Measurements from ENCODE around the gene SLC5A5. TPM values are rescaled to one million over a fixed set of nuclear protein-coding genes. Genes with fewer than 3 reads are reported as not detected.
"Not testable (repeated sequence)": the region's sequence is repeated elsewhere in the genome, so short reads cannot be mapped to it uniquely, and the experiment has no call there.

SLC5A5 gene
- total RNA-seq, 4 donors from 2014 or later, result 0.34 to 4.3 (median 2.6) TPM

GRCh38 chr19:17909003-17909732 is 37.4 kb downstream of the SLC5A5 start:
- no peak for DNase-seq
- H3K36me3 ChIP-seq, result no peaks in the 10 kb centered on the region
- no peaks in the 10 kb centered on the region for H3K9me3 ChIP-seq
- 64% methylated on average over 7 of the region's 7 CpGs for WGBS, 2 donors
- no peak overlapping the region for H3K4me3 ChIP-seq (replicated peaks in 1 of 3)
- TF ChIP-seq CTCF (IDR thresholded peaks at IDR 0.05) (no peak), POLR2A (IDR thresholded peaks at IDR 0.05) (no peak)
- H3K27ac ChIP-seq, result no peak overlapping the region
- H3K4me1 ChIP-seq, result no peaks in the 10 kb centered on the region
- intact Hi-C loops (cut with DNase I), result no loop called here
- H3K27me3 ChIP-seq, result no peaks in the 10 kb centered on the region

GRCh38 chr19:17910791-17911360 is 39.1 kb downstream of the SLC5A5 start:
- Histone ChIP-seq H3K27ac (no peak overlapping the region), H3K4me3 (replicated peaks in 1 of 3) (no peak overlapping the region), H3K36me3 (no peaks in the 10 kb centered on the region), H3K27me3 (no peaks in the 10 kb centered on the region), H3K4me1 (no peaks in the 10 kb centered on the region), H3K9me3 (no peaks in the 10 kb centered on the region)
- DNase-seq, result no peak
- TF ChIP-seq CTCF (IDR thresholded peaks at IDR 0.05) (no peak), POLR2A (IDR thresholded peaks at IDR 0.05) (no peak)
- WGBS, 2 donors, result 72 to 84% methylated on average over 10 to 11 of the region's 11 CpGs
- intact Hi-C loops (cut with DNase I), result no loop called here

GRCh38 chr19:17915940-17916593 is 44.3 kb downstream of the SLC5A5 start:
- no peak for DNase-seq
- intact Hi-C loops (cut with DNase I), result no loop called here
- no peak overlapping the region for H3K4me3 ChIP-seq (replicated peaks in 1 of 3)
- H3K4me1 ChIP-seq, result no peaks in the 10 kb centered on the region
- H3K36me3 ChIP-seq, result no peaks in the 10 kb centered on the region
- H3K27me3 ChIP-seq, result no peaks in the 10 kb centered on the region
- no peak overlapping the region for H3K27ac ChIP-seq
- TF ChIP-seq CTCF (IDR thresholded peaks at IDR 0.05), result no peak
- no peak for TF ChIP-seq POLR2A (IDR thresholded peaks at IDR 0.05)
- no peaks in the 10 kb centered on the region for H3K9me3 ChIP-seq
- 78 to 84% methylated on average over 6 of the region's 6 CpGs for WGBS, 2 donors

GRCh38 chr19:17918151-17918550 is 46.4 kb downstream of the SLC5A5 start:
- intact Hi-C loops (cut with DNase I); DNase-seq; H3K9me3 ChIP-seq; H3K27ac ChIP-seq; H3K36me3 ChIP-seq; H3K27me3 ChIP-seq; H3K4me1 ChIP-seq; H3K4me3 ChIP-seq (replicated peaks in 1 of 3): not testable (repeated sequence)
- WGBS, 2 donors, result 99% methylated on average over 10 of the region's 30 CpGs; no CpG with 5 or more reads in 1 of the 2 donors

GRCh38 chr19:17919122-17919521 is 47.4 kb downstream of the SLC5A5 start:
- H3K4me3 ChIP-seq (replicated peaks in 1 of 3); H3K27ac ChIP-seq; intact Hi-C loops (cut with DNase I); H3K36me3 ChIP-seq; H3K9me3 ChIP-seq; H3K4me1 ChIP-seq; H3K27me3 ChIP-seq; DNase-seq: not testable (repeated sequence)
- 19 to 27% methylated on average over 5 of the region's 5 CpGs for whole genome bisulfite sequencing, 2 donors

- H3K9me3 ChIP-seq, result no peaks in the 10 kb centered on the region
- no peak for TF ChIP-seq POLR2A (IDR thresholded peaks at IDR 0.05)
- TF ChIP-seq CTCF (IDR thresholded peaks at IDR 0.05), result no peak
- H3K4me3 ChIP-seq (replicated peaks in 1 of 3), result no peak overlapping the region
- H3K27me3 ChIP-seq, result no peaks in the 10 kb centered on the region
- no peak overlapping the region for H3K27ac ChIP-seq
- no peaks in the 10 kb centered on the region for H3K36me3 ChIP-seq
- intact Hi-C loops (cut with DNase I), result no loop called here
- no peaks in the 10 kb centered on the region for H3K4me1 ChIP-seq
- DNase-seq, result no peak
Observed at GRCh38 chr19:17920527-17920926, 48.8 kb downstream of the SLC5A5 start.
